ENCODE measurements around the gene TLCD4. TPM values are rescaled to one million over a fixed set of nuclear protein-coding genes. Genes with fewer than 3 reads are reported as not detected.
A peak's percentile ranks its signal among the peaks of the same experiment; 100 is the strongest.

TLCD4 gene
- total and polyA plus RNA-seq, 10 of the 15 experiments (the other 5 are each of a cell fraction or from before 2014, with no cell fraction given) = under 0.01 to 0.10 (median 0.04) TPM; not detected in 5

- TF ChIP-seq ZNF687 (IDR thresholded peaks at IDR 0.05) (no peak), IRF4 (IDR thresholded peaks at IDR 0.05; ENCODE audit: low read depth, low read length) (no peak), EP300 (IDR thresholded peaks at IDR 0.05; ENCODE audit: borderline replicate concordance in 1 of 2, control insufficient read depth in 1 of 2, low read depth in 2 of 2, low read length in 2 of 2) (no peak), POLR2AphosphoS2 (IDR thresholded peaks at IDR 0.05; ENCODE audit: low read depth, low read length) (no peak), WRNIP1 (IDR thresholded peaks at IDR 0.05; ENCODE audit: borderline replicate concordance, low read depth, low read length) (no peak), MTA2 (IDR thresholded peaks at IDR 0.05; ENCODE audit: low read depth) (no peak), RAD51 (IDR thresholded peaks at IDR 0.05) (no peak), RUNX3 (IDR thresholded peaks at IDR 0.05; ENCODE audit: low read length) (peak; percentile 45), SUZ12 (IDR thresholded peaks at IDR 0.05; ENCODE audit: unreplicated experiment) (no peak), NFIC (IDR thresholded peaks at IDR 0.05; ENCODE audit: low read depth, low read length) (peak; percentile 28; the same call in 1 of the 2 replicates), JUNB (IDR thresholded peaks at IDR 0.05) (peak; percentile 43)
- TF ChIP-seq, protein P1, sequence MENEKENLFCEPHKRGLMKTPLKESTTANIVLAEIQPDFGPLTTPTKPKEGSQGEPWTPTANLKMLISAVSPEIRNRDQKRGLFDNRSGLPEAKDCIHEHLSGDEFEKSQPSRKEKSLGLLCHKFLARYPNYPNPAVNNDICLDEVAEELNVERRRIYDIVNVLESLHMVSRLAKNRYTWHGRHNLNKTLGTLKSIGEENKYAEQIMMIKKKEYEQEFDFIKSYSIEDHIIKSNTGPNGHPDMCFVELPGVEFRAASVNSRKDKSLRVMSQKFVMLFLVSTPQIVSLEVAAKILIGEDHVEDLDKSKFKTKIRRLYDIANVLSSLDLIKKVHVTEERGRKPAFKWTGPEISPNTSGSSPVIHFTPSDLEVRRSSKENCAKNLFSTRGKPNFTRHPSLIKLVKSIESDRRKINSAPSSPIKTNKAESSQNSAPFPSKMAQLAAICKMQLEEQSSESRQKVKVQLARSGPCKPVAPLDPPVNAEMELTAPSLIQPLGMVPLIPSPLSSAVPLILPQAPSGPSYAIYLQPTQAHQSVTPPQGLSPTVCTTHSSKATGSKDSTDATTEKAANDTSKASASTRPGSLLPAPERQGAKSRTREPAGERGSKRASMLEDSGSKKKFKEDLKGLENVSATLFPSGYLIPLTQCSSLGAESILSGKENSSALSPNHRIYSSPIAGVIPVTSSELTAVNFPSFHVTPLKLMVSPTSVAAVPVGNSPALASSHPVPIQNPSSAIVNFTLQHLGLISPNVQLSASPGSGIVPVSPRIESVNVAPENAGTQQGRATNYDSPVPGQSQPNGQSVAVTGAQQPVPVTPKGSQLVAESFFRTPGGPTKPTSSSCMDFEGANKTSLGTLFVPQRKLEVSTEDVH (IDR thresholded peaks at IDR 0.05; ENCODE audit: low read depth, partially characterized antibody) = no peak
Observed at GRCh38 chr1:95093296-95093695, 23.9 kb upstream of the TLCD4 start (continued).

All from GM12878 (cell line).